Measurements from ENCODE around the gene BOK. TPM values are rescaled to one million over a fixed set of nuclear protein-coding genes. Genes with fewer than 3 reads are reported as not detected.
A peak's percentile ranks its signal among the peaks of the same experiment; 100 is the strongest.

Gene BOK
- total RNA-seq, 1 donor from 2014 or later, result 0.77 TPM

DNA sequence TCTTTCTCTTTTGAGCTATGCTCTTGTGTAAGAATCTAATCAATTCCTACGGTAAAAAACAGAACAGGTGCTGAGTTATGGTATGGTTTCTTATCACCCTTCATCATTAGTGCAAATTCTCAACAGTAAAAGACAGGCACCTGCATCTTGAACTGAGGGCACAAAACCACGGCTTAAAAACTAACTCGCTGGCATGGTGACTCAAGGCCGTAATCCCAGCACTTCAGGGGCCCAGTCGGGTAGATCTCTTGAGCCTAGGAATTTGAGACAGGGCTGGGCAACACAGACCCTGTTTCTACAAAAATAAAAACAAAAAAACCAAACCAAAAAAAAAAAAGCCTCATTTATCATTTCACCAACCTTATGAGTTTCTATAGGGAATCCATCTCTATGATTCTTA is 45.1 kb downstream of the BOK start:
- no peak overlapping the region for H3K4me3 Mint-ChIP-seq
- H3K4me1 Mint-ChIP-seq, result peaks cover 3% of the 10 kb centered on the region
- no peak for DNase-seq
- peaks cover 39% of the 10 kb centered on the region for H3K36me3 Mint-ChIP-seq (ENCODE audit: low read depth)
- H3K9me3 Mint-ChIP-seq, result no peaks in the 10 kb centered on the region
- H3K27me3 Mint-ChIP-seq, result no peaks in the 10 kb centered on the region
- no peak overlapping the region for H3K27ac Mint-ChIP-seq
- intact Hi-C loops (cut with micrococcal nuclease), result no loop called here

DNA sequence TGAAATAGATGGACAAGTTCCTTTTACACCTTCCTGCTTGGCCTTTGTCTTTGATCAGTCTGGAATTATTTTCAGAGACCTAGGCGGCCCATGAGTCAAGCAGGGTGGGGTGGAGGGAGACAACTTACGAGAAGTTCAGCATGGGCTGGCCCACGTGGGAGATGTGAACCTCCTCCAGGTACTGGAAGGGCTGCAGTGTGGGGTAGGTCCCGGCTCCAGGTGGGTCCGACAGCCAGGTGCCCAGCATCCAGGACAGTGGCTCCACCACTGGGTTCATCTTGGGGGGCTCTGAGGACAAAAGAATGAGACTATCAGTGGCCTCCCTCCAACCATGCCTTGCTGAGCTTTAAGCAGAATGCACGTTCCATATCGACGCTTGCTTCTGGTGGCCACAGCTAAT is 47.6 kb downstream of the BOK start:
- H3K9me3 Mint-ChIP-seq, result no peaks in the 10 kb centered on the region
- H3K36me3 Mint-ChIP-seq (ENCODE audit: low read depth), result peaks cover 32% of the 10 kb centered on the region
- no peak overlapping the region for H3K27ac Mint-ChIP-seq
- no peaks in the 10 kb centered on the region for H3K27me3 Mint-ChIP-seq
- no peak for DNase-seq
- intact Hi-C loops (cut with micrococcal nuclease), result no loop called here
- no peak overlapping the region for H3K4me3 Mint-ChIP-seq
- peaks cover 12% of the 10 kb centered on the region for H3K4me1 Mint-ChIP-seq

DNA sequence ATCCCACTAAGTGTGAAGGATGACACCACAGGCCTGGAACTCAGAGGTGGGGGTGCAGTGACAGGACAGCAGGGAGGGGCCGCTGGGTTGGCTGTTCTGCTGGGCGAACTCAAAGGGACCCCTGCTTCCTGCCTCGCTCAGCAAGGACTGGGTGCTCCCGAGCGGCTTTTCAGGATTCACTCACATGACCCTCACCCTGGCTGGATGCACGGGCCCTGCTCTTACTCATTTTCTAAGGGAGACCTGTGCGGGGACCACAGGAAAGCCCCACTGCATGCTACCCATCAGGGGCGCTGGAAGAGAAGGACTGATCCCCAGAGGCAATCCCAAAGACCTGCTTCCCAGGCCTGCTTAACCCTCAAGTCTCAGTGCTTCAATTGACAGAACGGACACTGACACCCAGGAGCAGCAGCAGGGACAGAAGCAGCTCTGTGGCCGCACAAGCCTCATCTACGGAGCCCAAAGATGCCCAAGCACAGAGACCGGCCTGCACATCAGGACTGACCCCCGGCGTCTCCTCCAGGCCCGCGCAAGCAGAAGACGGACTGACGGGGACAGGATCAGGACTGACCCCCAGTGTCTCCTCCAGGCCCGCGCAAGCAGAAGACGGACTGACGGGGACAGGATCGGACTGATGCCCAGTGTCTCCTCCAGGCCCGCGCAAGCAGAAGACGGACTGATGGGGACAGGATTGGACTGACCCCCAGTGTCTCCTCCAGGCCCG is 48.8 kb downstream of the BOK start:
- intact Hi-C loops (cut with micrococcal nuclease), result no loop called here
- H3K4me1 Mint-ChIP-seq, result peaks cover 14% of the 10 kb centered on the region
- H3K4me3 Mint-ChIP-seq, result no peak overlapping the region
- peaks cover 27% of the 10 kb centered on the region for H3K36me3 Mint-ChIP-seq (ENCODE audit: low read depth)
- DNase-seq, result no peak
- no peak overlapping the region for H3K27ac Mint-ChIP-seq
- H3K9me3 Mint-ChIP-seq, result no peaks in the 10 kb centered on the region
- no peaks in the 10 kb centered on the region for H3K27me3 Mint-ChIP-seq

DNA sequence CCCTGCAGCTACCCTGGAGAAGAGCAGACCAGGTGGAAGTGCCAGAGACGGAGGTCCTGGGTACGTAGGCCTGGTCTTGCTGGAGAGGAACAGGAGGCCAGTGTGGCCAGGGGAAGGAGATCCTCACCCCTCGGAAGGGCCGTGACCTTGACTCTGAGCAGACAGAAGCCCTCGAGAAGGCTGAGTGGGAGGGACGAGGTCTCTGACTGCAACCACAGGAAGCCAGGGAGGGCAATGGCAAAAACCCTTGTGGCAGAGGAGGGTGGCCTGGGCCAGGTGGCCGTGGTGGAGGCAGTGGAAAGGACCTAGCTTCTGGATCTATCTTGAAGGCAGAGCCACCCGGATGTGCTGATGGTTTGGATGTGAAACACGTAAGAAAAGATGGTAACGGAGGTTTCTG is 50.3 kb downstream of the BOK start:
- no peak for DNase-seq
- peak overlapping the region; percentile 59 for H3K27ac Mint-ChIP-seq
- intact Hi-C loops (cut with micrococcal nuclease), result no loop called here

GRCh38 chr2:241609859-241610793 is 51.6 kb downstream of the BOK start:
- H3K36me3 Mint-ChIP-seq (ENCODE audit: low read depth), result peaks cover 20% of the 10 kb centered on the region
- DNase-seq, result peak; percentile 98
- peaks cover 14% of the 10 kb centered on the region for H3K4me1 Mint-ChIP-seq
- H3K27me3 Mint-ChIP-seq, result no peaks in the 10 kb centered on the region
- H3K9me3 Mint-ChIP-seq, result no peaks in the 10 kb centered on the region
- H3K27ac Mint-ChIP-seq, result peak overlapping the region; percentile 67
- peak overlapping the region; percentile 71 for H3K4me3 Mint-ChIP-seq
- intact Hi-C loops (cut with micrococcal nuclease), result loop anchor here (2.0 to 10.0 kb wide), 2 partner anchors 105 to 253 kb away; partner anchors contain the start of genes FARP2 and STK25

More for the DNA sequence above, 50.3 kb downstream of the BOK start:
- peaks cover 14% of the 10 kb centered on the region for H3K4me1 Mint-ChIP-seq
- peak overlapping the region; percentile 45 for H3K4me3 Mint-ChIP-seq
- no peaks in the 10 kb centered on the region for H3K9me3 Mint-ChIP-seq
- H3K36me3 Mint-ChIP-seq (ENCODE audit: low read depth), result peaks cover 20% of the 10 kb centered on the region
- no peaks in the 10 kb centered on the region for H3K27me3 Mint-ChIP-seq

DNA sequence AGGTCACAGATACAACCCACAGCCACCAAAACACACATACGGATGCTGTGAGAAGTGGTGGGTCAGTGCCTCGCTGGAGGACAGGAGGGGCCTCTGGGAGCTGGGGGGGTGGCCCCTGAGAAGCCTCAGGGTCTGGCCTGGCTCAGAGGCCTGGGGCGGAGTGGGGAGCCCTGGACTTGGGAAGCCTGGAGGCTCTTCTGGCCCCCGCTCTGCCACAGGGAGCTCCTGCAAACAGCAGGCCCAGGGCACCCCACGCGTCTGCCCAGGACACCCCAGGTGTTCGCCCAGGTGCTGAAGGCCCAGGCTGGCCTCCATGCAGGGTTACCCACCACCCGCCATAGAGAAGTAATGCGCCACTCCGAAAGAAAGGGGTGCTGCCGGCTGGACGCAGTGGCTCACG is 52.5 kb downstream of the BOK start:
- peak overlapping the region; percentile 71 for H3K4me3 Mint-ChIP-seq
- DNase-seq, result no peak
- peak overlapping the region; percentile 67 for H3K27ac Mint-ChIP-seq
- H3K9me3 Mint-ChIP-seq, result no peaks in the 10 kb centered on the region
- no peaks in the 10 kb centered on the region for H3K27me3 Mint-ChIP-seq
- intact Hi-C loops (cut with micrococcal nuclease), result loop anchor here (2.0 to 10.0 kb wide), 2 partner anchors 106 to 254 kb away; partner anchors contain the start of genes FARP2 and STK25
- H3K36me3 Mint-ChIP-seq (ENCODE audit: low read depth), result peaks cover 21% of the 10 kb centered on the region
- H3K4me1 Mint-ChIP-seq, result peaks cover 18% of the 10 kb centered on the region

- intact Hi-C loops (cut with micrococcal nuclease), result loop anchor here (10.0 kb wide), 1 partner anchor 108 kb away; the partner anchor contains the start of gene STK25
- DNase-seq, result no peak
- peaks cover 23% of the 10 kb centered on the region for H3K4me1 Mint-ChIP-seq
- H3K4me3 Mint-ChIP-seq, result no peak overlapping the region
- no peak overlapping the region for H3K27ac Mint-ChIP-seq
- H3K9me3 Mint-ChIP-seq, result no peaks in the 10 kb centered on the region
- H3K27me3 Mint-ChIP-seq, result no peaks in the 10 kb centered on the region
- peaks cover 20% of the 10 kb centered on the region for H3K36me3 Mint-ChIP-seq (ENCODE audit: low read depth)
Measured at GRCh38 chr2:241612156-241613016, 53.8 kb downstream of the BOK start.

- peaks cover 20% of the 10 kb centered on the region for H3K36me3 Mint-ChIP-seq (ENCODE audit: low read depth)
- no peak overlapping the region for H3K4me3 Mint-ChIP-seq
- H3K27me3 Mint-ChIP-seq, result no peaks in the 10 kb centered on the region
- H3K27ac Mint-ChIP-seq, result no peak overlapping the region
- intact Hi-C loops (cut with micrococcal nuclease), result loop anchor here (10.0 kb wide), 1 partner anchor 108 kb away; the partner anchor contains the start of gene STK25
- DNase-seq, result no peak
- H3K4me1 Mint-ChIP-seq, result peaks cover 30% of the 10 kb centered on the region
- no peaks in the 10 kb centered on the region for H3K9me3 Mint-ChIP-seq
Measured at GRCh38 chr2:241613017-241613780, 54.7 kb downstream of the BOK start.

GRCh38 chr2:241615041-241615440 is 56.5 kb downstream of the BOK start:
- no peak overlapping the region for H3K4me3 Mint-ChIP-seq
- no peak overlapping the region for H3K27ac Mint-ChIP-seq
- intact Hi-C loops (cut with micrococcal nuclease), result loop anchor here (5.0 to 10.0 kb wide), 3 partner anchors 110 to 298 kb away; partner anchors contain the start of genes HDLBP, SEPTIN2 and STK25
- no peak for DNase-seq
- H3K36me3 Mint-ChIP-seq (ENCODE audit: low read depth), result peaks cover 26% of the 10 kb centered on the region
- no peaks in the 10 kb centered on the region for H3K27me3 Mint-ChIP-seq
- H3K9me3 Mint-ChIP-seq, result peaks cover 5% of the 10 kb centered on the region
- H3K4me1 Mint-ChIP-seq, result peaks cover 28% of the 10 kb centered on the region

DNA sequence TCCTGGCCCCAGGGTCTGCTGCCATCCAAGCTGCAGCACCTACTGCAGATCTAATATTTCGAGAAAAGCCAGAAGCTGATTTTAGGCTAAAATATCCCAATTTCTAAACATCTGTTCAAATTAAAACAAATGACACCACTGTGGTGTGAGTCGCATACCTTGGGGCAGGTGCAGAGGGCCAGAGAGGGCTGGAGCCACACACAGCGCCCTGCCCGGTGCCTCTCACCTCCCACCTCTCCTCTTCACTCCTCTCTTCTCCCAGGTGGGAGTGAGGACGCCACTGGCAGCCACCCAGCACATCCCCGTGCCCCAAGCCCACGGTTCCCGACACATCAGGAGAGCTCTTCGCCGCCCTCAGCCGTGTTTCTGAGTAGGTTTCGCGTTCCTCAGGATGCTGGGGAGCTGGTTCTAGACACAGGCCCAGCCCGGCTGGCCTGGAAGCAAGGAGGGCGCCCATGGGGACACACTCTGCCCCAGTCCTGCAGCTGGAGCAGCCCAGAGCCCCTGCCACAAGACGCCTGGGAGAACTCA is 57.0 kb downstream of the BOK start:
- Mint-ChIP-seq H3K27ac (no peak overlapping the region), H3K36me3 (ENCODE audit: low read depth) (peaks cover 30% of the 10 kb centered on the region), H3K27me3 (no peaks in the 10 kb centered on the region), H3K9me3 (peaks cover 8% of the 10 kb centered on the region), H3K4me3 (peak overlapping the region; percentile 50), H3K4me1 (peaks cover 30% of the 10 kb centered on the region)
- no peak for DNase-seq
- intact Hi-C loops (cut with micrococcal nuclease), result loop anchor here (5.0 to 10.0 kb wide), 3 partner anchors 111 to 298 kb away; partner anchors contain the start of genes HDLBP, SEPTIN2 and STK25

GRCh38 chr2:241616168-241617125 is 57.9 kb downstream of the BOK start:
- Mint-ChIP-seq H3K27me3 (no peaks in the 10 kb centered on the region), H3K27ac (peak overlapping the region; percentile 63), H3K36me3 (ENCODE audit: low read depth) (peaks cover 35% of the 10 kb centered on the region), H3K4me3 (peak overlapping the region; percentile 50), H3K4me1 (peaks cover 35% of the 10 kb centered on the region), H3K9me3 (peaks cover 11% of the 10 kb centered on the region)
- DNase-seq, result no peak
- intact Hi-C loops (cut with micrococcal nuclease), result loop anchor here (5.0 to 10.0 kb wide), 3 partner anchors 112 to 299 kb away; partner anchors contain the start of genes HDLBP, SEPTIN2 and STK25

All from activated CD4-positive, alpha-beta T cell treated with anti-CD3 and anti-CD28 coated beads, Interleukin-2, amount 10 ng/mL, durations not matched to agents 24 days and 14 days (primary cell).